OCI-LY1 (cell line): ENCODE results near the gene RAB40C.

Source experiments
- CTCF ChIP-seq: fragments of 200-600 bp; sonication (generic), shearing (Covaris generic); IDR thresholded peaks from 2 replicates; pipeline ENCODE4 v1.5.1; 2017; ENCODE audit warnings: mild to moderate bottlenecking, antibody characterized with exemption, low read length, moderate library complexity, mixed read lengths
- EZH2 ChIP-seq: fragments of 200-600 bp; sonication (generic), shearing (Covaris generic); IDR thresholded peaks from 2 replicates; pipeline ENCODE4 v1.8.0; 2017; ENCODE audit warnings: borderline replicate concordance, mixed run types, mild to moderate bottlenecking, antibody characterized with exemption, low read length, moderate library complexity, mixed read lengths

GRCh38 chr16:575354-576196, 14.3 kb upstream of the RAB40C start:
- no peak for TF ChIP-seq CTCF
- TF ChIP-seq EZH2: no peak
